Thoracic aorta (tissue), 2 donors: ENCODE results near the gene HELZ. TPM values are rescaled to one million over a fixed set of nuclear protein-coding genes. Genes with fewer than 3 reads are reported as not detected.
"Not testable (repeated sequence)": the region's sequence is repeated elsewhere in the genome, so short reads cannot be mapped to it uniquely, and the experiment has no call there.

Source experiments
- ATAC-seq: fragments of 150-250 bp; one replicate; pipeline ENCODE4 v1.8.0; 2017; ENCODE audit warnings: low read depth; ENCODE audit not compliant: insufficient number of reproducible peaks, low FRiP score
- DNase-seq: peaks from one replicate; pipeline ENCODE4 v3.0.0-alpha.2; 2020; ENCODE audit warnings: low spot score
- H3K27ac ChIP-seq, 2 donors: fragments of 200-600 bp; sonication (generic); 1 replicate in 1 of 2; 2 replicates in 1 of 2; pipeline ENCODE4 v1.5.1; 2016; ENCODE audit warnings: mild to moderate bottlenecking in 2 of 2, moderate library complexity in 2 of 2
- H3K27me3 ChIP-seq: fragments of 200-600 bp; sonication (generic); replicated peaks from 2 replicates; pipeline ENCODE4 v1.6.0; 2016; ENCODE audit warnings: mild to moderate bottlenecking; ENCODE audit not compliant: insufficient read depth
- H3K36me3 ChIP-seq: fragments of 200-600 bp; sonication (generic); one replicate; pipeline ENCODE4 v1.5.1; 2016
- H3K4me1 ChIP-seq, 2 donors: fragments of 200-600 bp; sonication (generic); 1 replicate in 1 of 2; 2 replicates in 1 of 2; pipeline versions ENCODE4 v1.5.1 to v1.6.0; 2016; ENCODE audit warnings: low read depth in 2 of 2, mild to moderate bottlenecking in 1 of 2; ENCODE audit not compliant: control insufficient read depth in 1 of 2
- H3K4me3 ChIP-seq: fragments of 200-600 bp; sonication (generic); 2 replicates; pipeline ENCODE4 v1.5.1; 2016; ENCODE audit warnings: mild to moderate bottlenecking
- H3K9me3 ChIP-seq: fragments of 200-600 bp; sonication (generic); 2 replicates; pipeline ENCODE4 v1.5.1; 2016
- CTCF ChIP-seq: fragments of 200-600 bp; sonication (generic); IDR thresholded peaks from one replicate; pipeline ENCODE4 v1.5.1; 2019; ENCODE audit warnings: antibody characterized with exemption
- total RNA-seq, 2 donors: library from RNA; depleted of rRNA; stranded (reverse); fragments of >200 nt; gene quantifications; one replicate each; pipeline versions ENCODE4 v1.1.0 to v1.2.3, GENCODE V29; 2016

HELZ gene
- total RNA-seq, 2 donors from 2014 or later = 47.8 to 58.4 TPM

GRCh38 chr17:67127925-67128324 lies 117.1 kb downstream of the HELZ start:
- no peak for TF ChIP-seq CTCF
- Histone ChIP-seq H3K27me3 (no peaks in the 10 kb centered on the region), H3K27ac (no peak overlapping the region), H3K4me1 (no peaks in the 10 kb centered on the region), H3K4me3 (no peak overlapping the region), H3K9me3 (no peaks in the 10 kb centered on the region), H3K36me3 (peaks cover 5% of the 10 kb centered on the region)
- ATAC-seq = no peak
- no peak for DNase-seq

- ATAC-seq (no peak), DNase-seq (no peak)
- H3K4me3 ChIP-seq = no peak overlapping the region
- H3K4me1 ChIP-seq = no peaks in the 10 kb centered on the region
- TF ChIP-seq CTCF = no peak
- no peaks in the 10 kb centered on the region for H3K9me3 ChIP-seq
- H3K27ac ChIP-seq = no peak overlapping the region
- no peaks in the 10 kb centered on the region for H3K27me3 ChIP-seq
- H3K36me3 ChIP-seq = peaks cover 5% of the 10 kb centered on the region
Observed at GRCh38 chr17:67126983-67127382, 118.0 kb downstream of the HELZ start.

- H3K4me1 ChIP-seq, ATAC-seq, H3K27me3 ChIP-seq, DNase-seq, H3K9me3 ChIP-seq, H3K27ac ChIP-seq, H3K4me3 ChIP-seq, H3K36me3 ChIP-seq: not testable (repeated sequence)
Observed at GRCh38 chr17:67126543-67126942, 118.5 kb downstream of the HELZ start.

GRCh38 chr17:67125924-67126323 lies 119.1 kb downstream of the HELZ start:
- ATAC-seq (no peak), DNase-seq (no peak)
- no peak overlapping the region for H3K4me3 ChIP-seq
- H3K4me1 ChIP-seq = peaks cover 0 to 4% of the 10 kb centered on the region in 2 donors
- TF ChIP-seq CTCF = no peak
- H3K36me3 ChIP-seq = peaks cover 5% of the 10 kb centered on the region
- no peaks in the 10 kb centered on the region for H3K9me3 ChIP-seq
- no peaks in the 10 kb centered on the region for H3K27me3 ChIP-seq
- H3K27ac ChIP-seq = no peak overlapping the region

- peaks cover 5% of the 10 kb centered on the region for H3K36me3 ChIP-seq
- no peaks in the 10 kb centered on the region for H3K27me3 ChIP-seq
- no peaks in the 10 kb centered on the region for H3K9me3 ChIP-seq
- no peak overlapping the region for H3K4me3 ChIP-seq
- ATAC-seq (no peak), DNase-seq (no peak)
- no peak overlapping the region for H3K27ac ChIP-seq
- peaks cover 0 to 4% of the 10 kb centered on the region in 2 donors for H3K4me1 ChIP-seq
- TF ChIP-seq CTCF = no peak
Observed at GRCh38 chr17:67125417-67125816, 119.6 kb downstream of the HELZ start.

GRCh38 chr17:67124450-67125148 lies 120.4 kb downstream of the HELZ start:
- DNase-seq (no peak), ATAC-seq (no peak)
- Histone ChIP-seq H3K27ac (no peak overlapping the region), H3K36me3 (peaks cover 5% of the 10 kb centered on the region), H3K4me3 (no peak overlapping the region), H3K9me3 (no peaks in the 10 kb centered on the region), H3K27me3 (no peaks in the 10 kb centered on the region), H3K4me1 (peaks cover 2 to 4% of the 10 kb centered on the region in 2 donors)
- TF ChIP-seq CTCF = no peak
